Keratinocyte (primary cell): Measurements from ENCODE around the gene OR2T5. TPM values are rescaled to one million over a fixed set of nuclear protein-coding genes. Genes with fewer than 3 reads are reported as not detected.
"Not testable (repeated sequence)": the region's sequence is repeated elsewhere in the genome, so short reads cannot be mapped to it uniquely, and the experiment has no call there.

Experiments
- DNase-seq: peaks from one replicate; pipeline ENCODE4 v3.0.0-alpha.2; 2011; ENCODE audit warnings: low read depth, missing footprints, low spot score
- FAIRE-seq: peaks from 2 replicates; lab custom pipeline; 2011; peaks lifted over from hg19 to GRCh38; lab: Jason Lieb, UNC
- H2AFZ ChIP-seq: 2 replicates; pipeline ENCODE4 v1.6.0; 2012; ENCODE audit warnings: low read length, control low read depth, inconsistent platforms; ENCODE audit not compliant: control insufficient read depth
- H3K27ac ChIP-seq: 2 replicates; pipeline ENCODE4 v1.5.1; 2011; ENCODE audit warnings: low read length; ENCODE audit not compliant: control insufficient read depth, insufficient read depth
- H3K27me3 ChIP-seq: 3 replicates; pipeline ENCODE4 v1.6.0; 2011; ENCODE audit warnings: low read length; ENCODE audit not compliant: control insufficient read depth, insufficient read depth; ENCODE audit errors: extremely low read depth
- H3K36me3 ChIP-seq, 2 experiments: 2 replicates in 1 of 2; 3 replicates in 1 of 2; pipeline ENCODE4 v1.5.1; 2011; ENCODE audit warnings: low read length in 2 of 2, mild to moderate bottlenecking in 1 of 2; ENCODE audit not compliant: control insufficient read depth in 2 of 2, insufficient read depth in 2 of 2; ENCODE audit errors: extremely low read depth in 1 of 2
- H3K4me1 ChIP-seq: 3 replicates; pipeline ENCODE4 v1.5.1; 2011; ENCODE audit warnings: low read length; ENCODE audit not compliant: control insufficient read depth, insufficient read depth; ENCODE audit errors: extremely low read depth
- H3K4me2 ChIP-seq: 3 replicates; pipeline ENCODE4 v1.6.0; 2011; ENCODE audit warnings: low read depth, low read length; ENCODE audit not compliant: control insufficient read depth, insufficient read depth; ENCODE audit errors: extremely low read depth
- H3K4me3 ChIP-seq, 3 experiments: fragments of 200-600 bp in 1 of 3; sonication (generic) in 1 of 3; 2 replicates in 2 of 3; 3 replicates in 1 of 3; pipeline ENCODE4 v1.5.1; 2011 to 2016; ENCODE audit warnings: low read length in 3 of 3, mild to moderate bottlenecking in 3 of 3, control low read depth in 2 of 3, inconsistent platforms in 1 of 3, low read depth in 1 of 3, mixed read lengths in 1 of 3, mixed run types in 1 of 3, moderate library complexity in 1 of 3; ENCODE audit not compliant: control insufficient read depth in 2 of 3, insufficient read depth in 2 of 3; ENCODE audit errors: extremely low read depth in 1 of 3
- H3K79me2 ChIP-seq: 2 replicates; pipeline ENCODE4 v1.6.0; 2012; ENCODE audit warnings: low read length; ENCODE audit not compliant: control insufficient read depth, insufficient read depth
- H3K9ac ChIP-seq: 3 replicates; pipeline ENCODE4 v1.6.0; 2011; ENCODE audit warnings: low read length; ENCODE audit not compliant: control insufficient read depth, insufficient read depth; ENCODE audit errors: extremely low read depth
- H3K9me1 ChIP-seq: 3 replicates; pipeline ENCODE4 v1.6.0; 2011; ENCODE audit warnings: low read length; ENCODE audit not compliant: control insufficient read depth, insufficient read depth; ENCODE audit errors: extremely low read depth
- H3K9me3 ChIP-seq: 2 replicates; pipeline ENCODE4 v1.5.1; 2012; ENCODE audit warnings: low read depth, low read length; ENCODE audit not compliant: control insufficient read depth
- H4K20me1 ChIP-seq: 3 replicates; pipeline ENCODE4 v1.6.0; 2011; ENCODE audit warnings: low read length; ENCODE audit not compliant: control insufficient read depth, insufficient read depth; ENCODE audit errors: extremely low read depth
- dilution Hi-C: fragments of 300-500 bp; cut with MboI; formaldehyde crosslinking; loops from one replicate; pipeline ENCODE4 v1.7.0; 2020; ENCODE audit warnings: low sequenced_read_pairs; ENCODE audit not compliant: extremely low pct_ligation_motif_present
- polyA plus RNA-seq, 5 experiments: library from polyadenylated mRNA; depleted of rRNA in 3 of 5; stranded (reverse) in 3 of 5; stranded (forward) in 1 of 5; unstranded in 1 of 5; fragments of >200 nt; gene quantifications; 1 replicate in 1 of 5; 2 replicates in 3 of 5; 3 replicates in 1 of 5; pipeline versions ENCODE4 v1.2.1 to v1.2.3, GENCODE V29; 2011 to 2012; ENCODE audit warnings: missing spikeins in 2 of 5, low read depth in 1 of 5, low replicate concordance in 1 of 5

The OR2T5 gene
- polyA plus RNA-seq, 1 donor (not counting 4 experiments of a cell fraction or from before 2014, with no cell fraction given): not detected

GRCh38 chr1:248453619-248454018 is 34.8 kb upstream of the OR2T5 start:
- H3K9ac ChIP-seq, H3K27me3 ChIP-seq, dilution Hi-C loops, DNase-seq, H3K9me3 ChIP-seq, H3K4me2 ChIP-seq, H3K79me2 ChIP-seq, H3K9me1 ChIP-seq, H3K4me3 ChIP-seq, H3K4me1 ChIP-seq, H2AFZ ChIP-seq, H3K36me3 ChIP-seq, H3K27ac ChIP-seq, H4K20me1 ChIP-seq, FAIRE-seq: not testable (repeated sequence)

- dilution Hi-C loops, H3K27ac ChIP-seq, FAIRE-seq, H3K4me2 ChIP-seq, H3K4me3 ChIP-seq, DNase-seq, H3K9me1 ChIP-seq, H3K79me2 ChIP-seq, H3K4me1 ChIP-seq, H3K27me3 ChIP-seq, H3K9ac ChIP-seq, H4K20me1 ChIP-seq, H3K9me3 ChIP-seq, H3K36me3 ChIP-seq, H2AFZ ChIP-seq: not testable (repeated sequence)
Measured at GRCh38 chr1:248455045-248455444, 33.3 kb upstream of the OR2T5 start.

DNA sequence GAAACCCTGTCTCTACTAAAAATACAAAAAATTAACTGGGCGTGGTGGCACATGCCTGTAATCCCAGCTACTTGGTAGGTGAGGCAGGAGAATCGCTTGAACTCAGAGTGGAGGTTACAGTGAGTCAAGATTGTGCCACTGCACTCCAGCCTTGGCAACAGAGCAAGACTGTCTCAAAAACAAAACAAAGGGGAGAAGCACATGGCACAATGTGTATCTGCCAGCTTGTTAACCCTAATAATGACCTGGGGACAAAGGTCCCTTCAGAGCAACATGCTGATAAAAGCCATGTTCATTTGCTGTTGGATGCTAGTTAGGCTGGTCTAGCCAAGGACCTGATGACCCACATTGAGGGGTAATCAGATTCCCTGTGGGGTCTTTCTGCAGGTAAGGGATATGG is 31.8 kb upstream of the OR2T5 start:
- H2AFZ ChIP-seq, H3K9me3 ChIP-seq, H3K4me3 ChIP-seq, H3K27ac ChIP-seq, H3K9ac ChIP-seq, H3K9me1 ChIP-seq, H3K79me2 ChIP-seq, H3K4me1 ChIP-seq, H3K36me3 ChIP-seq, dilution Hi-C loops, H3K27me3 ChIP-seq, DNase-seq, H3K4me2 ChIP-seq, FAIRE-seq, H4K20me1 ChIP-seq: not testable (repeated sequence)

- H3K9me1 ChIP-seq, H2AFZ ChIP-seq, H4K20me1 ChIP-seq, H3K36me3 ChIP-seq, H3K79me2 ChIP-seq, H3K27ac ChIP-seq, dilution Hi-C loops, H3K27me3 ChIP-seq, DNase-seq, H3K4me1 ChIP-seq, H3K9ac ChIP-seq, FAIRE-seq, H3K4me2 ChIP-seq, H3K9me3 ChIP-seq, H3K4me3 ChIP-seq: not testable (repeated sequence)
Measured at GRCh38 chr1:248459117-248459516, 29.3 kb upstream of the OR2T5 start.
